ENCODE measurements around the gene PDXDC1.
"Not testable (repeated sequence)": the region's sequence is repeated elsewhere in the genome, so short reads cannot be mapped to it uniquely, and the experiment has no call there.

PDXDC1 gene

GRCh38 chr16:15050440-15050839 lies 75.6 kb downstream of the PDXDC1 start:
- H3K27me3 ChIP-seq (ENCODE audit: control insufficient read depth, insufficient read depth, low read length); H3K36me3 ChIP-seq (ENCODE audit: control insufficient read depth, low read depth, low read length); H3K27ac ChIP-seq (ENCODE audit: low read length); H3K9me3 ChIP-seq (ENCODE audit: control insufficient read depth, low read depth, low read length); H3K4me1 ChIP-seq (ENCODE audit: control insufficient read depth, low read depth, low read length); H3K4me3 ChIP-seq (ENCODE audit: low read length); H3K9ac ChIP-seq (ENCODE audit: low read length): not testable (repeated sequence)

DNA sequence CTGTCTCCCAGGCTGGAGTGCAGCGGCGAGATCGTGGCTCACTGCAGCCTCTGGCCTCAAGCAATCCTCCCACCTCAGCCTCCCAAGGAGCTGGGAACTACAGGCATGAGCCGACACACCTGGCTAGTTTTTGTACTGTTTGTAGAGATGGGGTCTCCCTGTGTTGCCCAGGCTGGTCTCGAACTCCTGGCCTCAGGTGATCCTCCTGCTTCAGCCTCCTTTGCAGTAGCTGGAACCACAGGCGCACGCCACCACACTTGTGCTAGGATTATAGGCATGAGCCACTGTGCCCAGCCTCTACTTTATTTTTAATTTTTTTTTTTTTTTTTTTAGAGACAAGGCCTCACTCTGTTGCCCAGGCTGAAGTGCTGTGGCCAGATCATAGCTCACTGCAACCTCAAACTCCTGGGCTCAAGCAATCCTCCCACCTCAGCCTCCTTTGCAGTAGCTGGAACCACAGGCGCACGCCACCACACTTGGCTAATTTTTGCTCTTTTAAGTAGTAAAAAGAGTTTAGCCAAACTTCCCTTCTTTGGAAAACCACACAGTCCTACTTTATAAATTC lies 76.6 kb downstream of the PDXDC1 start:
- H3K4me1 ChIP-seq (ENCODE audit: control insufficient read depth, low read depth, low read length), result no peaks in the 10 kb centered on the region
- no peaks in the 10 kb centered on the region for H3K27me3 ChIP-seq (ENCODE audit: control insufficient read depth, insufficient read depth, low read length)
- no peak overlapping the region for H3K4me3 ChIP-seq (ENCODE audit: low read length)
- no peaks in the 10 kb centered on the region for H3K36me3 ChIP-seq (ENCODE audit: control insufficient read depth, low read depth, low read length)
- H3K9ac ChIP-seq (ENCODE audit: low read length), result no peak overlapping the region
- H3K27ac ChIP-seq (ENCODE audit: low read length), result no peak overlapping the region
- no peaks in the 10 kb centered on the region for H3K9me3 ChIP-seq (ENCODE audit: control insufficient read depth, low read depth, low read length)

- Histone ChIP-seq H3K27me3 (ENCODE audit: control insufficient read depth, insufficient read depth, low read length) (no peaks in the 10 kb centered on the region), H3K9ac (ENCODE audit: low read length) (no peak overlapping the region), H3K36me3 (ENCODE audit: control insufficient read depth, low read depth, low read length) (no peaks in the 10 kb centered on the region), H3K4me3 (ENCODE audit: low read length) (no peak overlapping the region), H3K27ac (ENCODE audit: low read length) (no peak overlapping the region), H3K9me3 (ENCODE audit: control insufficient read depth, low read depth, low read length) (no peaks in the 10 kb centered on the region), H3K4me1 (ENCODE audit: control insufficient read depth, low read depth, low read length) (no peaks in the 10 kb centered on the region)
Observed at GRCh38 chr16:15052747-15053476, 78.1 kb downstream of the PDXDC1 start.

DNA sequence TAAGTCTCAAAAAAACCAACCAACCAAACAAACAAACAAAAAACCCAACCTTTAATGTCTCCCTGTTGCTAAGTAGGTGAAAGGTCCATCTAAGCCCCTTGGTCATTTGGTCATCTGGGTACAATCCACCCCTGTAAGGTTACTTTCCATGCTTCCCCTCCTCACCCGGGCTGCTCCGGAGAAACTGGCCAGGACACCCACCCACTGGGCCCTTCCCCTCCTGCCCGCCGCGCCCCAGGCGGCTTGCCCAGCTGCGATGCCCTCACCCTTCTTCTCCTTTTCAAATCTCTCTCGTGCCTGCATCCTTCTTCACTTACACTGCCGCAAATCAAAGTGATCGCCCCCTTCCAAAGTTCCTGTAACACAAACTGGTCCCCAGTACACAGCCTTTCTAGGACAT lies 79.1 kb downstream of the PDXDC1 start:
- H3K4me3 ChIP-seq (ENCODE audit: low read length), result no peak overlapping the region
- H3K9me3 ChIP-seq (ENCODE audit: control insufficient read depth, low read depth, low read length), result no peaks in the 10 kb centered on the region
- no peaks in the 10 kb centered on the region for H3K4me1 ChIP-seq (ENCODE audit: control insufficient read depth, low read depth, low read length)
- no peak overlapping the region for H3K27ac ChIP-seq (ENCODE audit: low read length)
- H3K27me3 ChIP-seq (ENCODE audit: control insufficient read depth, insufficient read depth, low read length), result no peaks in the 10 kb centered on the region
- no peak overlapping the region for H3K9ac ChIP-seq (ENCODE audit: low read length)
- H3K36me3 ChIP-seq (ENCODE audit: control insufficient read depth, low read depth, low read length), result no peaks in the 10 kb centered on the region

- Histone ChIP-seq H3K27ac (ENCODE audit: low read length) (no peak overlapping the region), H3K9ac (ENCODE audit: low read length) (peak overlapping the region; percentile 55), H3K27me3 (ENCODE audit: control insufficient read depth, insufficient read depth, low read length) (no peaks in the 10 kb centered on the region), H3K9me3 (ENCODE audit: control insufficient read depth, low read depth, low read length) (no peaks in the 10 kb centered on the region), H3K4me3 (ENCODE audit: low read length) (peak overlapping the region; percentile 78), H3K4me1 (ENCODE audit: control insufficient read depth, low read depth, low read length) (no peaks in the 10 kb centered on the region), H3K36me3 (ENCODE audit: control insufficient read depth, low read depth, low read length) (peaks cover 6% of the 10 kb centered on the region)
Observed at GRCh38 chr16:15054357-15055140, 79.7 kb downstream of the PDXDC1 start.

DNA sequence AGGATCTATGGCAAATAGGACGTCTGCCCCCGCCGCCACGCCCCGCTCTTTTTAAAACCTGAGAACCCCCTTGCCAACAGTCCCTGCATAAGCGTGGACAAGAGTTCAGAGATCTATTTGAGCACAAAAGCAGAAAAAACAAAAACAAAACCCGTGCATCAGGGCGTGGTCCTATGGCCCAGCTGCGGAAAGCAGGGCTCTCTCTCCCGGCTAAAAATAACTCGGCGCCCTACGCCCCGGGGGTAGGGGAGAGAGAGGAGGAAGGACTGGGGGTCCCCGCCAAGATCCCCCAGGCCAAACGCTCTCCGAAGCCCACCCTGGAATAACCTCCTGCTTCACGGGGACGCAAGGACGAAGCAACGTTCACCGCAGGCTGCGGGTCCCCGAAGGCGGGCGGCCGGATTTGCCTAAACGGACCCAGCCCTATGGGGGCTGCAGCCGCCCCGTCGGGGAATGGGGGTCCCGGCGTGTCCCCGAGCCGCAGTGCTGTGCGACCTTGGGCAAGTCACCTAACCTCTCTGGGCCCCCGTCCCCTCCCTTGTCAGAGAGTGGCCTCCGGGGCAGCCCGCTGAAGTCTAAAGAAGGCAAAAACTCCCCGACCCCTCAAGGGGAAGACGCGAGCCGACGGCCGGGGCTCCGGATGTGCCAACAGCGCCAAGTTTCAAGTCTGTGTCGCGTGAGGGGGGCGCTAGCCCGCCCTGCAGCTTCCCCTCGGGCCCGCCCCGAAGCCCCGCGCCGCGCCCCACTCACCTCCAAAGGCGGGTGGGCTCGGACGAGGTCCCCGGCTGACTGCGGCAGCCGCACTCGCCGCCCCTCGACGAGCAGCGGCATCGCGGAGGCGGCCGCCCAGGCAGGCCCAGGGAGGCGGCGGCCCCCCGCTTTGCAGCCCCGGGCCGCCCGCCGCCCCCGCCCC lies 80.6 kb downstream of the PDXDC1 start:
- Histone ChIP-seq H3K4me1 (ENCODE audit: control insufficient read depth, low read depth, low read length) (no peaks in the 10 kb centered on the region), H3K9me3 (ENCODE audit: control insufficient read depth, low read depth, low read length) (no peaks in the 10 kb centered on the region), H3K27ac (ENCODE audit: low read length) (no peak overlapping the region), H3K36me3 (ENCODE audit: control insufficient read depth, low read depth, low read length) (peaks cover 14% of the 10 kb centered on the region), H3K9ac (ENCODE audit: low read length) (peak overlapping the region; percentile 55), H3K4me3 (ENCODE audit: low read length) (peak overlapping the region; percentile 78), H3K27me3 (ENCODE audit: control insufficient read depth, insufficient read depth, low read length) (no peaks in the 10 kb centered on the region)

- Histone ChIP-seq H3K27me3 (ENCODE audit: control insufficient read depth, insufficient read depth, low read length) (no peaks in the 10 kb centered on the region), H3K9ac (ENCODE audit: low read length) (no peak overlapping the region), H3K4me1 (ENCODE audit: control insufficient read depth, low read depth, low read length) (no peaks in the 10 kb centered on the region), H3K4me3 (ENCODE audit: low read length) (no peak overlapping the region), H3K36me3 (ENCODE audit: control insufficient read depth, low read depth, low read length) (peaks cover 38% of the 10 kb centered on the region), H3K9me3 (ENCODE audit: control insufficient read depth, low read depth, low read length) (no peaks in the 10 kb centered on the region), H3K27ac (ENCODE audit: low read length) (no peak overlapping the region)
Observed at GRCh38 chr16:15057681-15058417, 83.0 kb downstream of the PDXDC1 start.

DNA sequence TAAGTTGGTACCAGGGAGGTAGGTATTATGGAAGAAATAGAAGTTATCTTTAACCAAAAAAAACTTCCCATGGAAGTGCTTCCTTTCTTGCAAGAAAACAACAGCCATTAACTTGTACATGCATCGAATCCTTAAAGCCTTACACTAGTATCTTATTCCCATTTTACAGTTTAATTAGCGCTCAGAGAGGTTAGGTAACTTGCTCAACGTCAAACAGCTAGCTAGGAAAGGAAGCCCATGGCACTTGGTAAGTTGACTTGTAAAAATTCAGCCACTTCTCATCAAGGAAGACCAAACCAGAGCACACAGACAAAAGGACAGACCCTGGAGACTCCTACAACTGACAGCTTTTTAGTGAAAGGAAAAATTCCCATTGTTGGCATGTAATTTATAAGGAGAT lies 84.5 kb downstream of the PDXDC1 start:
- Histone ChIP-seq H3K9ac (ENCODE audit: low read length) (no peak overlapping the region), H3K27ac (ENCODE audit: low read length) (no peak overlapping the region), H3K4me3 (ENCODE audit: low read length) (no peak overlapping the region), H3K9me3 (ENCODE audit: control insufficient read depth, low read depth, low read length) (no peaks in the 10 kb centered on the region), H3K36me3 (ENCODE audit: control insufficient read depth, low read depth, low read length) (peaks cover 45% of the 10 kb centered on the region), H3K27me3 (ENCODE audit: control insufficient read depth, insufficient read depth, low read length) (no peaks in the 10 kb centered on the region), H3K4me1 (ENCODE audit: control insufficient read depth, low read depth, low read length) (no peaks in the 10 kb centered on the region)

GRCh38 chr16:15062085-15062810 lies 87.4 kb downstream of the PDXDC1 start:
- not testable (repeated sequence) for H3K4me1 ChIP-seq (ENCODE audit: control insufficient read depth, low read depth, low read length); H3K27ac ChIP-seq (ENCODE audit: low read length); H3K9me3 ChIP-seq (ENCODE audit: control insufficient read depth, low read depth, low read length); H3K9ac ChIP-seq (ENCODE audit: low read length); H3K27me3 ChIP-seq (ENCODE audit: control insufficient read depth, insufficient read depth, low read length); H3K4me3 ChIP-seq (ENCODE audit: low read length)
- peaks cover 45% of the 10 kb centered on the region for H3K36me3 ChIP-seq (ENCODE audit: control insufficient read depth, low read depth, low read length)

DNA sequence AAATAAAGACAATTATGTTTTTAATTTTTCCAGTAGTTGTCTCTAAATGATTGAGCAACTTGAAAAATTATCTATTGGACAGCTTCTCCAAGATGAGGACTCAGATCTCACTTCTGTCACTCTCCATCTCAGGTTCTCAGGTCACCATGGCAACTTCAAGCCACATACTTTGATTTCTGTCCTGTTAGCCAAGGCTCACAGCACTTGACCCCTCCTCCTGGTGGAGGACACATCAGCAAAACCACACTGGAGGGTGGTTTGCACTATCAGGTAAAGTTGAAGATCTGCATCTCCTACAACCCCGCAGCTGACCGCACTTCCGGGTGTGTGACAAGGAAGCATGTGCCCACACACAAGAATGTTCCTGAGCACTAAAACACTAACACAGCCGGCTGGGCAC lies 91.1 kb downstream of the PDXDC1 start:
- H3K9me3 ChIP-seq (ENCODE audit: control insufficient read depth, low read depth, low read length); H3K27me3 ChIP-seq (ENCODE audit: control insufficient read depth, insufficient read depth, low read length); H3K9ac ChIP-seq (ENCODE audit: low read length); H3K27ac ChIP-seq (ENCODE audit: low read length); H3K4me1 ChIP-seq (ENCODE audit: control insufficient read depth, low read depth, low read length); H3K4me3 ChIP-seq (ENCODE audit: low read length): not testable (repeated sequence)
- peaks cover 49% of the 10 kb centered on the region for H3K36me3 ChIP-seq (ENCODE audit: control insufficient read depth, low read depth, low read length)

Measured in iPS-18a (cell line).